IPS-NIHi7 (cell line): Measurements from ENCODE around the gene ST7.

ENCODE experiments used
- DNase-seq: peaks from one replicate; pipeline ENCODE4 v3.0.0; 2012; ENCODE audit warnings: mixed read lengths; ENCODE audit errors: extremely low spot score

Gene ST7

GRCh38 chr7:117271566-117271965 lies 318.3 kb downstream of the ST7 start:
- no peak for DNase-seq

DNA sequence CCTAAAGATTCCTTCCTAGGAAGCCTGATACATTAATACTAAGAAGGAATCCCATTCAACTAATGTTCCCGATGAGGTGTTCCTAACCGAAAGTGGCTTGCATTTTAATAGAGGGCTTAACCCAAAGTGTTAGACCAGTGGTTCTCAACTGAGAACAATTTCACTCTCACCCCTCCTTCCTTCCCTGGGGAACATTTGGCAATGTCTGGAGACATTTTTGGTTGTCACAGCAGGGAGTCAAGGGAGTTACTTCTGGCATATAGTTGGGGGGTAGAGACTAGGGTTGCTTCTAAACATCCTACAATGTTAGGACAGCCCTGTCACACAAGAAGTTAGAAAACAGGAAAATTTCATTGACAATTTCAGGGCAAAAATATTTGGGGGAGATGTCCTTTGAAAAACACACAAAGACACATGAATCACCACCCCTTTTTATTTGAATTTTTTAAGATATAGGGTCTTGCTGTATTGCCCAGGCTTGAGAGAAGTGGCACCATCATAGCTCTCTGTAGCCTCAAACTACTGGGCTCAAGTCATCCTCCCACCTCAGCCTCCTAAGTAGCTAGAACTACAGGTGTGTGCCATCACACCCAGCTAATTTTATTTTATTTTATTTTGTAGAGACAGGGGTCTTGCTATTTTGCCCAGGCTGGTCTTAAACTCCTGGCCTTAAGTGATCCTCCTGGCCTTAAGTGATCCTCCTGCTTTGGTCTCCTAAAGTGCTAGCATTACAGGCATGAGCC lies 318.9 kb downstream of the ST7 start:
- DNase-seq = no peak

DNA sequence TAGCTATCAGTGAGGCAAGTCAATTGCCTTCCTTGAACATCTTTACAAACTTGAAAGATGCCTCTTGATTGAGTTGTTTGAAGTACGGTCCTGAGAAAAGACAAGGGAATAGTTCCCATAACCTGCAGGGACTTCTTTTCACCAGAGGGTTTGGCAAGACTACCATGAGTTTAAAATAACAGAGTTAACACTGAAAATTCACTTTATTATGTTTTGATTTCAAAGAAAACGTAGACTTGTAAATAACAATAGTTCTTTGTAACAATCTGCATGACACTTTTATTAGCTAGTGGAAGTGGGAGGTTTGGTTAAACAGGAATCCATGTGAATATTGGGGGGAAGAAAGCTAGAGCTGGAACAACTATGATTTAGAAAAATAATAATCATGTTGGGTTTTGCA lies 320.0 kb downstream of the ST7 start:
- no peak for DNase-seq

DNA sequence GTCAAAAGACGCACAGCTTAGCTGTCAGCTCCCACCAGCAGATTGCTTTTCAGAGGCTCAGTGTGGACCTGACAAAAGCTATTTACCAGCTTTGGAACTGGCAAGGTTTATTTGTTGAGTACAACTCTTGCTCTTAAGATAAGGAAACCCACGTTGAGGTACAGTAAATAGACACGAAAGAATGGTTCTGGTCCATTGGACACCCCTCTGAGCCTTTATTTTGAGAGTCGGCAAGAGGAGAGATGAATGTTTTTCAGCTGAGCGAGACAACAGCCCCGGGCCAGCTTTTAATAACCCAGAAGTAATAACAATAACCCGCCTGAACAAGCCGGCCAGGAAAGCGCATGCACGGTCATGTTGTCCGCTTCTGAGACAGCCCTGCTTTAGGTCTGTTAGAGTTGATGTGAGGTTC lies 320.5 kb downstream of the ST7 start:
- no peak for DNase-seq

GRCh38 chr7:117274951-117275350 lies 321.6 kb downstream of the ST7 start:
- DNase-seq = no peak

GRCh38 chr7:117277576-117277975 lies 324.3 kb downstream of the ST7 start:
- no peak for DNase-seq

- no peak for DNase-seq
Measured at GRCh38 chr7:117278040-117278439, 324.7 kb downstream of the ST7 start.

DNA sequence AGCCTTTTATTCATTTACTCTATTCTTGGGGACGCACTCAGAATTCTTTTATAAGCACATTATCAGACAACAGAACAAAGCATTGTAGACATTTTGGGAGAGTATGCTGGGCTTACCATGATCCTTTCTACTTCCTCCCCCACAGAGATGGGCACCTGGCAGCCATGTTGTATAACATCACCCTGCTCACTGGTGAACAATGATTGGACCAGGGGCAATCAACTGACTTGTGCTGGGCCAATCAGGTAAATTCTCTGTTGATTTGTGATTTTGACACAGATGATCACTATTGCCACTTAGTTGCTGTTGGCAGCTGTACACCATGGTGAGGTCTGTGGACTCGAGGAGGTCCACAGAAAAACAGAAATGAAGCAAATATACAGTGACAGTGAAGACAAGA lies 325.9 kb downstream of the ST7 start:
- DNase-seq = no peak
